Esophagus (tissue), 2 donors: ENCODE measurements around the gene RIPPLY2. TPM values are rescaled to one million over a fixed set of nuclear protein-coding genes. Genes with fewer than 3 reads are reported as not detected.

Experiments used
- H3K27ac ChIP-seq, 2 donors: one replicate each; pipeline ENCODE4 v1.5.1; 2013; ENCODE audit warnings: low read depth in 2 of 2, mild to moderate bottlenecking in 2 of 2, inconsistent platforms in 1 of 2, low read length in 1 of 2, moderate library complexity in 1 of 2
- H3K27me3 ChIP-seq, 2 donors: one replicate each; pipeline ENCODE4 v1.6.1; 2013; ENCODE audit warnings: low read length in 2 of 2, control low read depth in 1 of 2, mild to moderate bottlenecking in 1 of 2; ENCODE audit not compliant: insufficient read depth in 2 of 2, control insufficient read depth in 1 of 2
- H3K36me3 ChIP-seq, 2 donors: one replicate each; pipeline ENCODE4 v1.6.1; 2013; ENCODE audit warnings: low read length in 1 of 2; ENCODE audit not compliant: control insufficient read depth in 2 of 2, insufficient read depth in 2 of 2
- H3K4me1 ChIP-seq, 2 donors: one replicate each; pipeline ENCODE4 v1.6.1; 2013; ENCODE audit warnings: low read length in 1 of 2; ENCODE audit not compliant: control insufficient read depth in 2 of 2, insufficient read depth in 2 of 2
- H3K4me3 ChIP-seq, 2 donors: one replicate each; pipeline ENCODE4 v1.5.1; 2013; ENCODE audit warnings: low read length in 2 of 2, mild to moderate bottlenecking in 2 of 2, low read depth in 1 of 2, moderate library complexity in 1 of 2
- H3K9me3 ChIP-seq, 2 donors: one replicate each; pipeline ENCODE4 v1.6.1; 2013; ENCODE audit warnings: mild to moderate bottlenecking in 2 of 2, low read depth in 1 of 2, low read length in 1 of 2, moderate library complexity in 1 of 2; ENCODE audit not compliant: control insufficient read depth in 2 of 2, insufficient read depth in 1 of 2
- WGBS, 2 donors: extraction: QIAGEN DNeasy Blood & Tissue Kit; methylation state at CpG; one replicate each; pipeline ENCODE4 v1.1.7; 2013; 5-methylcytosine and 5-hydroxymethylcytosine counted together
- polyA plus RNA-seq, 2 donors: library from polyadenylated mRNA; stranded (reverse); fragments of 200-250 nt; gene quantifications; one replicate each; pipeline ENCODE4 v1.2.3, GENCODE V29; 2013
- donor health status: healthy with polysubstance abuse.
- donor health status: Bipolar disorder and iron deficiency.

RIPPLY2 gene
- polyA plus RNA-seq, 2 donors: 0.09 TPM; not detected in 1

GRCh38 chr6:83854766-83855165 lies 1.6 kb downstream of the RIPPLY2 start:
- H3K27ac ChIP-seq: no peak overlapping the region
- no peaks in the 10 kb centered on the region for H3K9me3 ChIP-seq
- WGBS, 2 donors: 49 to 50% methylated on average over 5 of the region's 5 CpGs
- no peak overlapping the region for H3K4me3 ChIP-seq
- H3K27me3 ChIP-seq: peaks cover 0 to 5% of the 10 kb centered on the region in 2 donors
- peaks cover 6 to 13% of the 10 kb centered on the region in 2 donors for H3K4me1 ChIP-seq
- H3K36me3 ChIP-seq: no peaks in the 10 kb centered on the region

- H3K36me3 ChIP-seq: no peaks in the 10 kb centered on the region
- peak within 1 kb of the TSS; percentile 78 to 86 for H3K27ac ChIP-seq
- H3K9me3 ChIP-seq: no peaks in the 10 kb centered on the region
- H3K4me3 ChIP-seq: peak within 1 kb of the TSS; percentile 64 to 77
- H3K27me3 ChIP-seq: no peaks in the 10 kb centered on the region
- 0 to 1% methylated on average over 53 of the region's 53 CpGs for WGBS, 2 donors
- no peaks in the 10 kb centered on the region for H3K4me1 ChIP-seq
These were observed 6.5 kb downstream of the RIPPLY2 start, which contains the start of gene CYB5R4 for GRCh38 chr6:83859410-83860358. Gene CYB5R4 (plus strand): TSS chr6:83859689. CDS start chr6:83859783, 94 bp downstream.

- peak overlapping the region; percentile 64 to 77 for H3K4me3 ChIP-seq
- 19 to 25% methylated on average over 7 of the region's 7 CpGs for WGBS, 2 donors
- peak overlapping the region; percentile 78 to 86 for H3K27ac ChIP-seq
- H3K27me3 ChIP-seq: no peaks in the 10 kb centered on the region
- peaks cover 0 to 2% of the 10 kb centered on the region in 2 donors for H3K36me3 ChIP-seq
- H3K4me1 ChIP-seq: no peaks in the 10 kb centered on the region
- H3K9me3 ChIP-seq: no peaks in the 10 kb centered on the region
These were observed 7.2 kb downstream of the RIPPLY2 start for GRCh38 chr6:83860359-83860755.

GRCh38 chr6:83860782-83861495 lies 7.8 kb downstream of the RIPPLY2 start:
- peaks cover 3 to 4% of the 10 kb centered on the region in 2 donors for H3K36me3 ChIP-seq
- peak overlapping the region in 1 of 2 donors; percentile 64 for H3K4me3 ChIP-seq
- H3K27me3 ChIP-seq: no peaks in the 10 kb centered on the region
- H3K9me3 ChIP-seq: no peaks in the 10 kb centered on the region
- H3K4me1 ChIP-seq: no peaks in the 10 kb centered on the region
- 67 to 70% methylated on average over 8 of the region's 8 CpGs for WGBS, 2 donors
- no peak overlapping the region for H3K27ac ChIP-seq

GRCh38 chr6:83862776-83863471 lies 9.8 kb downstream of the RIPPLY2 start:
- Histone ChIP-seq H3K9me3 (no peaks in the 10 kb centered on the region), H3K36me3 (peaks cover 3 to 4% of the 10 kb centered on the region in 2 donors), H3K4me3 (no peak overlapping the region), H3K27ac (no peak overlapping the region), H3K4me1 (no peaks in the 10 kb centered on the region), H3K27me3 (no peaks in the 10 kb centered on the region)
- WGBS, 2 donors: 77 to 79% methylated on average over 4 of the region's 4 CpGs

GRCh38 chr6:83867043-83867442 lies 13.9 kb downstream of the RIPPLY2 start:
- no peaks in the 10 kb centered on the region for H3K4me1 ChIP-seq
- no peak overlapping the region for H3K4me3 ChIP-seq
- H3K9me3 ChIP-seq: no peaks in the 10 kb centered on the region
- no peaks in the 10 kb centered on the region for H3K27me3 ChIP-seq
- H3K27ac ChIP-seq: no peak overlapping the region
- peaks cover 3 to 4% of the 10 kb centered on the region in 2 donors for H3K36me3 ChIP-seq

GRCh38 chr6:83867527-83868161 lies 14.5 kb downstream of the RIPPLY2 start:
- peak overlapping the region in 1 of 2 donors; percentile 1 for H3K27ac ChIP-seq
- WGBS, 2 donors: 83 to 88% methylated on average over 9 of the region's 9 CpGs

GRCh38 chr6:83868639-83869038 lies 15.5 kb downstream of the RIPPLY2 start:
- Histone ChIP-seq H3K9me3 (no peaks in the 10 kb centered on the region), H3K27me3 (no peaks in the 10 kb centered on the region), H3K4me1 (no peaks in the 10 kb centered on the region), H3K27ac (no peak overlapping the region), H3K4me3 (no peak overlapping the region), H3K36me3 (peaks cover 3 to 4% of the 10 kb centered on the region in 2 donors)
- 39 to 53% methylated on average over 1 of the region's 1 CpG for WGBS, 2 donors

More at GRCh38 chr6:83867527-83868161, 14.5 kb downstream of the RIPPLY2 start:
- Histone ChIP-seq H3K4me3 (no peak overlapping the region), H3K4me1 (no peaks in the 10 kb centered on the region), H3K9me3 (no peaks in the 10 kb centered on the region), H3K27me3 (no peaks in the 10 kb centered on the region), H3K36me3 (peaks cover 3 to 4% of the 10 kb centered on the region in 2 donors)

GRCh38 chr6:83870649-83871048 lies 17.5 kb downstream of the RIPPLY2 start:
- Histone ChIP-seq H3K36me3 (peaks cover 0 to 3% of the 10 kb centered on the region in 2 donors), H3K4me1 (no peaks in the 10 kb centered on the region), H3K27ac (no peak overlapping the region), H3K27me3 (no peaks in the 10 kb centered on the region), H3K4me3 (no peak overlapping the region), H3K9me3 (no peaks in the 10 kb centered on the region)
- 94 to 98% methylated on average over 4 of the region's 4 CpGs for WGBS, 2 donors
